Activated gamma-delta T cell treated with anti-CD3 and anti-CD28 coated beads, Interleukin-2, amount 50 U/mL, for 16 hours (primary cell): Measurements from ENCODE around the gene ZNF253.
"Not testable (repeated sequence)": the region's sequence is repeated elsewhere in the genome, so short reads cannot be mapped to it uniquely, and the experiment has no call there.

Experiments used
- DNase-seq: peaks from one replicate; pipeline ENCODE4 v3.0.0-alpha.2; 2020; ENCODE audit warnings: low read depth

ZNF253 gene

DNA sequence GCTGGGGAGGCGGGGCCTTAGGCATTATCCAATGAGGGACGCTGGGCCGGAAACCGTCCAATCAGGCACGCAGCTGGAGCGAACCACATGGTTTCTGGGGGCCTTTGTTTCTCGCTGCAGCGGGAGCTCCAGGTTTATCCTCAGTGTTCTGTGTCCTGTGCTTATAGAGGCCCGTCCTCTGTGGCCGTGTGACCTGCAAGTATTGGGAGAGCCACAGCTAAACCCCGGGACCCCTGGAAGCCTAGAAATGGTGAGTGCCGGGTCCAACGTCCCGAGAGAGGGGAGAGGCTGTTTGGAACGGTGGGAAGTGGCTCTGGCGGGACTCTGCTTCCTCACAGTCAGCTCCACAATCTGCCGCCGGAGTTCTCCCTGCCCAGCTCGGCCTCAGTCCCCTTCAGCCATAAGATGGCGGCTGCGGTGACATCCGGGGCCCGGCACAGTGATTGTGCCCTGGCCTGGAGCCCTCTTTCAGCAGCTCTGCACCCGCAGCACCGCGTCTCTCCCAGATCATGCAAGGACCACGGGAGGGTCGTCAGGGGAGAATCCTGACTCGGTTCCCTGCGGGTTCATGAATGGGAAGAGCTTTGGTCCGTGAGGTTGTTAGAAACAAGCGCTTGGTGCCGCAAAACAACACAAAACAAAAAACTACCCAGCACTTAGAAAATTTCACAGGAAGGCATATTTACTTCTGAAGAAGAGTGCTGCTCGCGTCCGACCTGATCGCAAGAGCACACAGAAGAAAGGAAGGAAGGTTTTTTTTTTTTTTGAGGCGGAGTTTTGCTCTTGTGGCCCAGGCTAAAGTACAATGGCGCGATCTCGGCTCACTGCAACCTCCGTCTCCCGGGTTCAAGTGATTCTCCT is at the start of gene ZNF253:
ZNF253 (plus strand) TSS at position 133 of the 861 bp plus-strand sequence; CDS start at position 248, 115 bp downstream.
- peak; percentile 92 for DNase-seq

DNA sequence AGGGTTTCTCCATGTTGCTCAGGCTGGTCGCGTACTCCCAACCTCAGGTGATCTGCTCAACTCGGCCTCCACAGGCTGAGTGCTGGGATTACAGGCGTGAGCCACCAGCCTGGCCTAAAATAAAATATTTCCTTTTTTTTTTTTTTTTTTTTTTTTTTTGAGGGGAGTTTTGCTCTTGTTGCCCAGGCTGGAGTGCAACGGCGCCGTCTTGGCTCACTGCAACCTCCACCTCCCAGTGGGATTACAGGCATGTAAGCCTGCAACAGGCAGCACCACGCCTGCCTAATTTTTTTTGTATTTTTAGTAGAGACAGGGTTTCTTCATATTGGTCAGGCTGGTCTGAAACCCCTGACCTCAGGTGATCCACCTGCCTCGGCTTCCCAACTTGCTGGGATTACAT is 49.0 kb upstream of the ZNF253 start:
- no peak for DNase-seq

DNA sequence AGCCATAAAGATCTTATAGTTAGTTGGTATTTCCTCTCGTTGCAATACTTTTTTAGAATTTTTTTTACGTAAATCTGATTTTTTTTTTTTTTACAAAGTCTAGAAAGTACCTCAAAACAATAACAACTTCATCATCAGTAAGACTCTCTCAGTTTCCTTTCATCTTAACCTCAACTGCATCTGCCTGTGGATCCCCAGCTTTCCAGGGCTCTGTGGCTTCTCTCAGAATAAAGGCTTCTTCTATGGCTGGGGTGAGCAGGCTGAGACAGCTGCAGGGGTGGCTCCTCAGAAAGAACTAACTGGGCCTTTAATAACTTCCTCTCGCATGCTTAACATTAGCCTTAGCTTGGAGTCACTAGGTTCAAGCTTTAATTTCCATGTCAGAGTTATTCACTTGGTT is 48.3 kb upstream of the ZNF253 start:
- DNase-seq = peak; percentile 30

DNA sequence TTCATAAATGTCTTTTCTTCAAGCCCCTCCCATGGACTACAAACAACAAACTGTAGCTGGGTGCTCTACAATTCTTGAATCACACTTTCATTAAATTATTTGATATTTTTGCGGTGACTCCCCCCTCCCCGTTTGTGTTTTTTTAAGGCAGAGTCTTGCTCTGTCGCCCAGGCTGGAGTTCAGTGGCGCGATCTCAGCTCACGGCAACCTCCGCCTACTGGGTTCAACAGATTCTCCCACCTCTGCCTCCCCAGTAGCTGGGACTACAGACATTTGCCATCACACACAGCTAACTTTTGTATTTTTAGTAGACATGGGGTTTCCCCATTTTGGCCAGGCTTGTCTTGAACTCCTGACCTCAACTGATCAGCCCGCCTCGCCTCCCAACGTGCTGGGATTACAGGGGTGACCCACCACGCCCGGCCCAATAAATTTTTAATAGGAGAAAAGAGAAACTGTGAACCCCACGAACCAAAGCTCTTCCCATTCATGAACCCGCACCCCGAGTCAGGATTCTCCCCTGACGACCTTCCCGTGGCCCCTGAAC is 44.8 kb upstream of the ZNF253 start:
- DNase-seq = no peak

DNA sequence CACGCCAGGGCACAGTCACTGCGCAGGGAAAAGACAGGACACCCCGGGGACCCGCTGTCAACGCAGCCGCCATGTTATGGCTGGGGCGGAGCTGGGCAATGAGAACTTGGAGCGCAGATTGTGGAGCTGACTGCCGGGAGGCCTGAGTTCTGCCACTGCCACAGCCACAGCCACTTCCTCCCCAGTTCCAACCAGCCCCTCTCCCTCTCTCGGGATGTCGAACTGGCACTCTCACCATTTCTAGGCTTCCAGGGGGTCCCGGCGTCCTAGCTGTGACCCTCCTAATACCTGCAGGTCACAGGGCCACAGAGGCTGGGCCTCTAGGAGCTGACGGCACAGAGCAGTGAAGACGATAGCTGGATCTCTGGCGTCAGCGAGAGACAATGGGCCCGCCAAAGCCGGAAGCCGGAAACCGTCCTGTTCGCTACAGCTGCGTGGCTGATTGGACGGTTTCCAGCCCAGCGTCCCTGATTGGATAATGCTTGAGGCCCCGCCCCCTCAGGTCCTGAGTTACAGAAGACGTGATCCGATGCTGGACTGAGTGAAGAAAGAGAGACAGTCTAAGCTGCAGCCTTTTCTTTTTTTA is 44.2 kb upstream of the ZNF253 start, which contains the start of gene ZNF506:
ZNF506 (minus strand) TSS at position 385 of the 586 bp plus-strand sequence; CDS start at position 238, 147 bp downstream.
- DNase-seq = peak; percentile 95

DNA sequence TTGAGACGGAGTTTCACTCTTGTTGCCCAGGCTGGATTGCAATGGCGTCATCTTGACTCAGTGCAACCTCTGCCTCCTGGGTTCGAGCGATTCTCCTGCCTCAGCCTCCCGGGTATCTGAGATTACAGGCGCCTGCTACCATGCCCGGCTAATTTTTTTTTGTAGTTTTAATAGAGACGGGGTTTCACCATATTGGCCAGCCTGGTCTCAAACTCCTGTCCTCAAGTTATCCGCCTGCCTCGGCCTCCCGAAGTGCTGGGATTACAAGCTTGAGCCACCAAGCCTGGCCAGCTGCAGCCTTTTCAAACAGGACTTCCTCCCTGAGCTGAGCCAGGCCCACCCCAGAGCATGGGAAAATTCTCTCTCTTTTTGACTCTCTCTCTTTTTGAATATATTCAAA is 43.7 kb upstream of the ZNF253 start:
- DNase-seq = not testable (repeated sequence)

DNA sequence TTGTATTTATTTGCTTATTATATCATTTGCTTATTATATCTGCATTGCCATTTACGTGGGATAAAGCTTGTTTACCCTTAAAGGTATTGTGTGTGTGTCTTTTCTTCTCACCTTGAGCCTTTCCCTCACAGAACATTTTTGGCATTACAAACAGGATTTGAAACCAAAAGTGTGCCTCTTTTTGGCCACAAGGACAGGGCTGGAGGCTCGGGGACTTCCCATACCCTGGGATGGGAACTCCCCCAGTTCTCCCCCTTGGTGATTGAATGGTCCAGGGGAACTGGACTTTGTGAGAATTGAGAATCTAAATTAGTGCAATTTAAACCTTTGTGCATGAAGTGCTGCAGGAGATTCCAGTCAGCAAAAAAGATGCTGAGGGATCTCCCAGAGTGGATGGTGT is 41.8 kb upstream of the ZNF253 start:
- DNase-seq = no peak

DNA sequence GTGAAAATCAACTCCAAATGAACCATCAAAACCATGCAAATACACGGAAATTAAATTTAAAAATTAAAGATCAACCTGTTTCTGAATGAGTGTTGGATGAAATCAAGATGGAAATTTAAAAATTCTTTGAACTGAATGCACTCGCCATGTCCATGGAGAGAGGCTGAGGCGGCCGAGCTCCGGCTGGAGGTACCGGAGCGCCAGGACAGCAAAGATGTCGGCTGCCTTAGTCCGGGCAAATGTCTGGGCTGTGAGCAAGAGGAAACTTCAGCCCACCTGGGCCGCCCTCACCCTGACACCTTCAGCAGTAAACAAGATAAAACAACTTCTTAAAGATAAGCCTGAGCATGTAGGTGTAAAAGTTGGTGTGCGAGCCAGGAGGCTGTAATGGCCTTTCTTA is 38.8 kb upstream of the ZNF253 start:
- no peak for DNase-seq

DNA sequence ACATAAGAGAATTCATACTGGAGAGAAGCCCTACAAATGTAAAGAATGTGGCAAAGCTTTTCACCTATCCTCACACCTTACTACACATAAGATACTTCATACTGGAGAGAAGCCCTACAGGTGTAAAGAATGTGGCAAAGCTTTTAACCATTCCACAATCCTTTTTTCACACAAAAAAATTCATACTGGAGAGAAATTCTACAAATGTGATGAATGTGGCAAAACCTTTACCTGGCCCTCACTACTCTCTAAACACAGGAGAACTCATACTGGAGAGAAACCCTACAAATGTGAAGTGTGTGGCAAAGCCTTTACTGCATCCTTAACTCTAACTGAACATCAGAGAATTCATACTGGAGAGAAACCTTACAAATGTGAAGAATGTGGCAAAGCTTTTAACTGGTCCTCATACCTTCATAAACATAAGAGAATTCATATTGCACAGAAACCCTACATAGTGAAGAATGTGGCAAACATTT is 30.1 kb upstream of the ZNF253 start:
- no peak for DNase-seq

DNA sequence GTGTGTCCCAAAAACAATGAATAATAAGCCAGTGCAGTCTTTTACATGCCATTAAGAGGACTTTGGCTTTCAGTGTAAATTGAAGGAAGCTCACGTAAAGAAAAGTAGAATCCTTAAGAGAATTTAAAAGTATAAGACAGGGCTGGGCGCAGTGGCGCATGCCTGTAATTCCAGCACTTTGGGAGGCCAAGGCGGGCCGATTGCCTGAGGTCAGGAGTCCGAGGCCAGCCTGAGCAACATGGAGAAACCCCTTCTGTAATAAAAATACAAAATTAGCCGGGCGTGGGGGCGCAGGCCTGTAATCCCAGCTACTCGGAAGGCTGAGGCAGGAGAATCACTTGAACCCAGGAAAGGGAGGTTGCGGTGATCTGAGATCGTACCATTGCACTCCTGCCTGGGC is 17.9 kb upstream of the ZNF253 start:
- no peak for DNase-seq

DNA sequence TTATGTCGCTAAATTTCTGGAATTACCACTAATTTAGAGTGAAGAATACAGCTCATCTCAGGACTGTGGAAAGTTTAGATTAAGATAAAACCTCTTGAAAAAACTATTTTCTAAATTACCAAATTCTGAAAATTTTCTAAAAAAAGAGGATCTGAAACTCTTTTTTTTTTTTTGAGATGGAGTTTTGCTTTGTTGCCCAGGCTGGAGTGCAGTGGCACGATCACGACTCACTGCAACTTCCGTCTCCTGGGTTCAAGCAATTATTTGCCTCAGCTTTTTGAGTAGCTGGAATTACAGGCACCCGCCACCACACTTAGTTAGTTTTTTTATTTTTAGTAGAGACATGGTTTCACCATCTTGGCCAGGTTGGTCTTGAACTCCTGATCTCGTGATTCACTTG is 16.6 kb upstream of the ZNF253 start:
- DNase-seq = no peak

DNA sequence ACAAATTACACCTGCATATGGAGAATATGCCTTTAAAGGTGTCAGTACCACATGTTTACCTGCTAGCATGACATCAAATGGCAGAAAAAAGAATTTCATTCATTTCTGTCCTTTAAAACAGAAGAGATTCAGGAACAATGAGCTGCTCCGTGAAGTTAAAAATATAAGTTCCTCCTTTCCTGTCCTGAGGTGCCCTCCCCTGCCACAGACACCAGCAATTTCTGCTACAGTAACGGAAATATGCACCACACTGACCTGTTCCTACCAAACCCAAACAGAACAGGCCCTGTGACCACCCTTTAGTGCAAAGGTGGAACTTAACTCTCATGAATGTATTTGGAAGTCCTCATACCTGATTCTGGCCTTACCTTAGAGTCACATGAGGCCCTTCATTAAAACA is 13.9 kb upstream of the ZNF253 start:
- not testable (repeated sequence) for DNase-seq

DNA sequence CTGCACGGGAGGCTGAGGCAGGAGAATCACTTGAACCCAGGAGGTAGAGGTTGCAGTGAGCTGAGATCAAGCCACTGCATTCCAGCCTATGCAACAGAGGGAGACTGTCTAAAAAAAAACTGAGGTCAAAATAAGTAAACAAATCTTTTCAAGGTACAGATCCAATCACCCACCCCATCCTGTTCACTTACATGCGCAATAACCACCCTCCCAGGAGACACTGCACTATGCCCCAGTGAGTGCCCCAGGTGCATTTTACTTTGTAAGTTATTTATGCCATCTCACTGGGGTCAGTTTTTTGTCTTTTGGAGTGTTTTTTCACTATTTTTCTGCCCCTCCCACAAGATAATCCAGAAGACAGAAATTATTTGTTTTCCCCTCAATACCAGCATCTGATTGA is 6.9 kb upstream of the ZNF253 start:
- DNase-seq = no peak

DNA sequence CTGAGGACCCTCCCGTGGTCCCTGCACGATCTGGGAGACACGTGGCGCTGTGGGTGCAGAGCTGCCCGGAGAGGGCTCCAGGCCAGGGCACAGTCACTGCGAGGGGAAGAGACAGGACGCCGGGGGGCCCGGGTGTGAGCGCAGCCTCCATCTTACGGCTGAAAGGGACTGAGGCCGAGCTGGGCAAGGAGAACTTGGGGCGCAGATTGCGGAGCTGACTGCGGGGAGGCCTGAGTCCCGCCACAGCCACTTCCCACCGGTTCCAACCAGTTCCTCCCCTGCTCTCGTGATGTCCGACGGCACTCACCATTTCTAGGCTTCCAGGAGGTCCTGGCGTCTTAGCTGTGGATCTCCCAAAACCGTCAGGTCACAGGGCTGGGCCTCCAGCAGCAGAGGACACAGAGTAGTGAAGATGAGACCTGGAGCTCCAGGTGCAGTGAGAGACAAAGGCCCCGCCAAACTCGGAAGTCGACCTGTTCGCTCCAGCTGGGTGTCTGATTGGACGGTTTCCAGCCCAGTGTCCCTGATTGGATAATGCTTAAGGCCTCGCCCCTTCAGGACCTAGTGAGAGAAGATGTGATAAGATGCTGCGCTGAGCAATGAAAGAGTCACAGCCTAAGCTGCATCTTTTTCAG is 4.8 kb upstream of the ZNF253 start:
- DNase-seq = peak; percentile 34

DNA sequence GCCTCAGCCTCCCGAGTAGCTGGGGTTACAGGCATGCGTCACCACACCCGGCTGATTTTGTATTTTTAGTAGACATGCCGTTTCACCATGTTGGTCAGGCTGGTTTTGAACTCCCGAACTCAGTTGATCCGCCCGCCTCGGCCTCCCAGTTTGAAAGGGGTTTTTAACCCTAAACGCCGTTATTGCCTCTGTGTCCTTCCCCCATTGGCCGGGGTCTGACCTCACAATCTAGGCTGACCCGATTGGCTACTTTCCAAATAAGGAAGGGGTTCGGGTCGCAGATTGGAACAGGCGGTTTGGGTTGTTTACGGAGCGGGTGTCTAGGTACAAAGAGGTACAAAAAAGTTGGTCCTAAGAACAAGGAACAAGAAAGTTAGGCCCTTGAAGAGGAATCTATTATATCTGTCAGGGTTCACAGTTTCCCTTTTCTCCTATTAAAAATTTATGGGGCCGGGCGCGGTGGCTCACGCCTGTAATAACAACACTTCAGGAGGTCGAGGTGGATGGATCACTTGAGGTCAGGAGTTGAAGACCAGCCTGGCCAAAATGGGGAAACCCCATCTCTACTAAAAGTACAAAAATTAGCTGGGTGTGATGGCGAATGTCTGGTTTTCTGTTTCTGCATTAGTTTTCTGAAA is 1.0 kb downstream of the ZNF253 start:
- peak; percentile 22 for DNase-seq

DNA sequence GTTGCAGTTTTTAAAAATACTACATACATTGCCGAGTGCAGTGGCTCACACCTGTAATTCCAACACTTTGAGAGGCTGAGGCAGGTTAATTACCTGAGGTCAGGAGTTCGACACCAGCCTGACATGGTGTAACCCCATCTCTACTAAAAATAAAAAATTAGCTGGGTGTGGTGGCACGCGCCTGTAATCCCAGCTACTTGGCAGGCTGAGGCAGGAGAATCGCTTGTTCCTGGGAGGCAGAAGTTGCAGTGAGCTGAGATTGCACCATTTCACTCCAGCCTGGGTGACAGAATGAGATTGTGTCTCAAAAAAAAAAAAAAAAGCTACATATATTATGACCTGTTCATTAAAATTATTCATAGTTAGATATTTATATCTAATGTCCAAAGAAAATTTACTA is 4.4 kb downstream of the ZNF253 start:
- DNase-seq = not testable (repeated sequence)

DNA sequence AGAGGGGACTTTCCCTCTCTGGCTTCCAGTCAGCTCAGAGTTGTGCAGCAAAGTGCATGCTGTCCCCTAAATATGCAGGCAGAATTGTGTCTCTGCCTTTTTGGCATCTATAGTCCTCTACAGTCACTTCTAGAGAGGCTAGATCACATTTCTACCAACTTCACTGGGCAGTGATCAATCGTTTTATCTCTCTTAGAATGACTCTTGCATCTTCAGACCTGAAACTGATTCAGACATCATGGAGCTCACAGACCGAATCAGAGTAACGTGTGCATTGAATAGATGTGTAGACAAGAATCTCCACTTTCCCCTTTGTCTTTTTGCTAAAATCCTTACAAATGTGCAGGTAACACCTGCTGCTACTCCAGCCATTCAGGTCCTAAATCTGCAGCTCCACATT is 6.2 kb downstream of the ZNF253 start:
- DNase-seq = no peak

DNA sequence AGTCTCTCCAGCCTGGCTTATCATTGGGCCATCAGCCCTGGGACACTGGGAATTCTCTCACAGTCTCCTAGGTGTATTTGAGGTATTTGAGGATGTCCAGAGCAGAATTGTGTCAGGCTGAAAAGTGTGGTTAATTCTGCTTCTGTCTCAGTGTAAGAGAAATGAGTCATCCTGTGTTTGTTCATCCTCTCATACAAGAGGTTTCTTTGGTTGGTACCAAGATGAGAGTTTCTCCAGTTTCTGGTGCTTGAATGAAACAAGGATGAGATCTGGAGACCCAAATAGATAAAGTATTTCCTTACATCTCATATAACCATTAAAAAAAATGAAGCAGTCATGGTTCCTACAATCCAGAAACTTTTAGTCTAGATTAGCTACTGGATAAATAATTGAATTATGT is 7.7 kb downstream of the ZNF253 start:
- no peak for DNase-seq

DNA sequence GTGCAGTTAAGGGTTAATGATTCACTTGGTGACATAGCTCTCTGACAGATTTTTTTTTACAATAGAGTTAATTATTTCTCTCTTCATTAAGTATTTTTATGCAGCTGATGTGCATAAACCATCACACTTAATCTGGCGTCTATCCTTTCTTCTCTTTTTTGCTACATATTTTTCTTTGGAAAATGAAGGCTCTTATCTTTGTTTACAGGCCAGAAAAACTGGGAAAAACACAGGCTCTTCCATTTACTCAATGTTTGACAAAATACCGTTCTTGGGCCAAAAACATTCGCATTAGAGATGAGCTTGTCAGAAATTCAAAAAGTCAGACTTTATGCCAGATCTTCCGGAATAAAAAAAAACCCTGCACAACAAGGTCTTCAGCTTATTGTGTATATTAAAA is 12.0 kb downstream of the ZNF253 start:
- no peak for DNase-seq

DNA sequence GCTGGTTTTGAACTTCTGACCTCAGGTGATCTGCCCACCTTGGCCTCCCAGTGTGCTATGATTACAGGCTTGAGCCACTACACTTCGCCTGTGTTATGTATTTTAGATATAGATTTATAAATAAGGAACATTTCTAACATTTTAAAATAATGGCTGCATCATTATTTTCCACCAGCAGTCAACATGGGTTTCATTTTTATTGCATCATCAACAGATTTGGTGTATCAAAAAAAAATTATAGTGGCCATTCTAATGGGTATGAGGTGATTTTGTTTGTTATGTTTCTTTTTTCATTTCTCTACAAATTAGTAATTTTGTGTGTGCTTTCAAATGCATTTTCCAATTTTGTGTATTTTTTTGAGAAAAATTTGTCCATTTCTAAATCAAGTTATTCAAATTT is 18.9 kb downstream of the ZNF253 start:
- DNase-seq = no peak

DNA sequence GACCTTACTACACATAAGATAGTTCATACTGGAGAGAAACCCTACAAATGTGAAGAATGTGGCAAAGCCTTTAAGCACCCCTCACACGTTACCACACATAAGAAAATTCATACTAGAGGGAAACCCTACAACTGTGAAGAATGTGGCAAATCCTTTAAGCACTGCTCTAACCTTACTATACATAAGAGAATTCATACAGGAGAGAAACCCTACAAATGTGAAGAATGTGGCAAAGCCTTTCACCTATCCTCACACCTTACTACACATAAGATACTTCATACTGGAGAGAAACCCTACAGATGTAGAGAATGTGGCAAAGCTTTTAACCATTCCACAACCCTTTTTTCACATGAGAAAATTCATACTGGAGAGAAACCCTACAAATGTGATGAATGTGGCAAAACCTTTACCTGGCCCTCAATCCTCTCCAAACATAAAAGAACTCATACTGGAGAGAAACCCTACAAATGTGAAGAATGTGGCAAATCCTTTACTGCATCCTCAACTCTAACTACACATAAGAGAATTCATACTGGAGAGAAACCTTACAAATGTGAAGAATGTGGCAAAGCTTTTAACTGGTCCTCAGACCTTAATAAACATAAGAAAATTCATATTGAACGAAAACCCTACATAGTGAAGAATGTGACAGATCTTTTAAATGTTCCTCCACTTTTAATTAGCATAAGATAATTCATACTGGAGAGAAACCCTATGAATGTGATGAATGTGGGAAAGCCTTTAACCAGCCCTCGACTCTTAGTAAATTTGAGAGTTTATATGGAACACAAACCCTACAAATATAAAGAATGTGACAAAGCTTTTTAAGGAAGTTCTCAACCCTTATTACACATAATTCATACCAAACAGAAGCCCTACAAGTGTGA is 26.6 kb downstream of the ZNF253 start:
- DNase-seq = not testable (repeated sequence)
